Ovary (tissue), 9 donors: Measurements from ENCODE around the gene SLC35F4. TPM values are rescaled to one million over a fixed set of nuclear protein-coding genes. Genes with fewer than 3 reads are reported as not detected.

Experiments used
- DNase-seq, 5 donors: peaks; one replicate each; pipeline ENCODE4 v3.0.0-alpha.2; 2019 to 2020
- H3K27ac ChIP-seq, 2 donors: fragments of 200-600 bp; one replicate each; pipeline versions ENCODE4 v1.5.1 to v1.8.0; 2019 to 2022
- H3K27me3 ChIP-seq: fragments of 200-600 bp; one replicate; pipeline ENCODE4 v1.8.0; 2022
- H3K36me3 ChIP-seq: fragments of 200-600 bp; sonication (generic); one replicate; pipeline ENCODE4 v1.5.1; 2019
- H3K4me1 ChIP-seq: one replicate; pipeline ENCODE4 v1.8.1; 2013; ENCODE audit warnings: mild to moderate bottlenecking, moderate library complexity; ENCODE audit not compliant: insufficient read depth
- H3K4me3 ChIP-seq: fragments of 200-600 bp; sonication (generic); one replicate; pipeline ENCODE4 v1.5.1; 2017
- H3K9me3 ChIP-seq, 2 donors: fragments of 200-600 bp in 1 of 2; sonication (generic) in 1 of 2; one replicate each; pipeline versions ENCODE4 v1.5.1 to v1.8.1; 2013 to 2019; ENCODE audit warnings: mild to moderate bottlenecking in 1 of 2, moderate library complexity in 1 of 2
- EP300 ChIP-seq: sonication (generic); formaldehyde crosslinking; IDR thresholded peaks from one replicate; pipeline ENCODE4 v1.6.1; 2017; ENCODE audit warnings: antibody characterized with exemption
- POLR2A ChIP-seq: fragments of 450-650 bp; IDR thresholded peaks from one replicate; pipeline ENCODE4 v1.6.1; 2017; ENCODE audit warnings: antibody characterized with exemption, mild to moderate bottlenecking, moderate library complexity
- WGBS, 3 donors: extraction: QIAGEN DNeasy Blood & Tissue Kit in 1 of 3; methylation state at CpG; one replicate each; pipeline versions ENCODE4 v1.1.5 to v1.1.7; 2013 to 2017; 5-methylcytosine and 5-hydroxymethylcytosine counted together
- intact Hi-C, 4 donors: fragments of 100-400 bp; cut with DNase I; formaldehyde crosslinking; loops; one replicate each; pipeline versions ENCODE4 v1.11.0 to v1.15.1; 2022 to 2023
- polyA plus RNA-seq, 2 donors: library from polyadenylated mRNA; stranded (reverse); fragments of 200-250 nt in 1 of 2; fragments of 350-450 nt in 1 of 2; fragmentation: Illumina TruSeq in 1 of 2; extraction: RNeasy Lipid Tissue Mini Kit (QIAGEN cat#74804) in 1 of 2; gene quantifications; one replicate each; pipeline ENCODE4 v1.2.3, GENCODE V29; 2013 to 2014
- total RNA-seq, 7 donors: library from RNA; depleted of rRNA in 2 of 7; stranded (reverse); fragments of >200 nt in 2 of 7; fragmentation: NEBNext Ultra II Directional in 3 of 7; extraction: Animal tissue kit (Norgen Biotek cat#: 25700) in 3 of 7; gene quantifications; one replicate each; pipeline versions ENCODE4 v1.1.0 to v1.2.4, GENCODE V29; 2016 to 2023
- TF ChIP-seq, protein P1 (sequence below), 3 donors: fragments of 450-650 bp in 2 of 3; fragments of 200-600 bp in 1 of 3; IDR thresholded peaks; one replicate each; pipeline versions ENCODE4 v1.5.1 to v1.8.0; 2016 to 2022; ENCODE audit warnings: antibody characterized with exemption in 3 of 3, mild to moderate bottlenecking in 1 of 3
- donor health status: DM: no; HTN: no; CAD: no; lungs with moderate emphysema.
- donor health status: DM: no; HTN: no; CAD: no.
- donor health status: Bipolar disorder and iron deficiency.
- donor health status: DM: yes; HTN: yes; CAD: no.
- donor health status: DM: no; HTN: no; CAD: no.
- donor health status: DM: yes; HTN: yes; CAD: no.

The SLC35F4 gene
- total and polyA plus RNA-seq, 9 donors: 0.04 to 0.65 (median 0.20) TPM; not detected in 6

GRCh38 chr14:57771801-57772200 lies 94.1 kb downstream of the SLC35F4 start:
- WGBS, 3 donors: 81 to 87% (median 86%) methylated on average over 4 of the region's 4 CpGs
- no peaks in the 10 kb centered on the region for H3K4me1 ChIP-seq
- intact Hi-C loops: no loop called here

DNA sequence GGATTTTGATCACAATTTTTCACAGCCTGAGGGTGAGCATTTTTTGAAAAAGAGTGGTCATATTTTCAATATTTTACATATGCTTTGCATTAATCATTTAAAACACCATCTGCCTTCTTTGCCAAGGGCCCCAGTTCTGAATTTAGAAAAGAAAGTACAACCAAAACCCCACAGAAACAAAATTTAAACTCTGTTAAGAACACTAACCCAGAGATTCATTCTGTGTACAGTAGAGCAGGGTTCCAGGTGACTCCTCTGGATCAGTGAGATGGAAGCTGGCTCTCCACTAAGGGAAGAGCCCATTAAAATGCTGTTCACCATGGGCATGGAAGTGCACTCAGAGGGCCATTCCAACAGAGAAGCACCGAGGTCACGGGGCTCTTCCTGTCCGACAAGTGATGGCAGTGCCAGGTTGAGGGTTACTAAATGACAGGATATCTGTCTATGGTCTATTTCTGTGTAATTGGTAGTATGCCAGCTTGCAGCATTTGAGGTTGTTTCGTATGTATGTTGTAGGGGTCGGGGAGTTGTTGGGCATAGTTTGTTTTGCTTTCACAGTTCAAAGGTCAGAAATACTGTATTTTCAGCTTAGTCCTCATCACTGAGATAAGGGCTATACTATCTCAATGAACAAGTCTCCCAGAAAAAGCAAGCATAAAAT lies 95.9 kb downstream of the SLC35F4 start:
- intact Hi-C loops: no loop called here
- Histone ChIP-seq H3K4me1 (no peaks in the 10 kb centered on the region), H3K36me3 (no peaks in the 10 kb centered on the region)

More at GRCh38 chr14:57771801-57772200, 94.1 kb downstream of the SLC35F4 start:
- DNase-seq: no peak
- Histone ChIP-seq H3K9me3 (no peaks in the 10 kb centered on the region), H3K36me3 (no peaks in the 10 kb centered on the region), H3K27me3 (no peaks in the 10 kb centered on the region), H3K27ac (no peak overlapping the region), H3K4me3 (no peak overlapping the region)
- TF ChIP-seq POLR2A (no peak), EP300 (no peak)
- TF ChIP-seq, protein P1, sequence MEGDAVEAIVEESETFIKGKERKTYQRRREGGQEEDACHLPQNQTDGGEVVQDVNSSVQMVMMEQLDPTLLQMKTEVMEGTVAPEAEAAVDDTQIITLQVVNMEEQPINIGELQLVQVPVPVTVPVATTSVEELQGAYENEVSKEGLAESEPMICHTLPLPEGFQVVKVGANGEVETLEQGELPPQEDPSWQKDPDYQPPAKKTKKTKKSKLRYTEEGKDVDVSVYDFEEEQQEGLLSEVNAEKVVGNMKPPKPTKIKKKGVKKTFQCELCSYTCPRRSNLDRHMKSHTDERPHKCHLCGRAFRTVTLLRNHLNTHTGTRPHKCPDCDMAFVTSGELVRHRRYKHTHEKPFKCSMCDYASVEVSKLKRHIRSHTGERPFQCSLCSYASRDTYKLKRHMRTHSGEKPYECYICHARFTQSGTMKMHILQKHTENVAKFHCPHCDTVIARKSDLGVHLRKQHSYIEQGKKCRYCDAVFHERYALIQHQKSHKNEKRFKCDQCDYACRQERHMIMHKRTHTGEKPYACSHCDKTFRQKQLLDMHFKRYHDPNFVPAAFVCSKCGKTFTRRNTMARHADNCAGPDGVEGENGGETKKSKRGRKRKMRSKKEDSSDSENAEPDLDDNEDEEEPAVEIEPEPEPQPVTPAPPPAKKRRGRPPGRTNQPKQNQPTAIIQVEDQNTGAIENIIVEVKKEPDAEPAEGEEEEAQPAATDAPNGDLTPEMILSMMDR (IDR thresholded peaks at IDR 0.05): no peak

GRCh38 chr14:57761800-57762199 lies 104.1 kb downstream of the SLC35F4 start:
- no peak overlapping the region for H3K4me3 ChIP-seq
- intact Hi-C loops: no loop called here
- H3K4me1 ChIP-seq: no peaks in the 10 kb centered on the region
- H3K27ac ChIP-seq: no peak overlapping the region
- H3K27me3 ChIP-seq: no peaks in the 10 kb centered on the region
- no peaks in the 10 kb centered on the region for H3K36me3 ChIP-seq
- TF ChIP-seq EP300 (no peak), POLR2A (no peak)
- H3K9me3 ChIP-seq: no peaks in the 10 kb centered on the region
- WGBS, 3 donors: 22 to 31% (median 30%) methylated on average over 2 of the region's 2 CpGs
- no peak for DNase-seq

More for the DNA sequence above, 95.9 kb downstream of the SLC35F4 start:
- Histone ChIP-seq H3K27ac (no peak overlapping the region), H3K27me3 (no peaks in the 10 kb centered on the region), H3K4me3 (no peak overlapping the region), H3K9me3 (no peaks in the 10 kb centered on the region)
- WGBS, 3 donors: 81 to 94% (median 81%) methylated on average over 5 of the region's 5 CpGs
- no peak for TF ChIP-seq POLR2A
- TF ChIP-seq EP300: no peak
- no peak for DNase-seq

GRCh38 chr14:57760896-57761295 lies 105.0 kb downstream of the SLC35F4 start:
- intact Hi-C loops: no loop called here
- no peak for DNase-seq
- Histone ChIP-seq H3K4me3 (no peak overlapping the region), H3K27me3 (no peaks in the 10 kb centered on the region), H3K4me1 (no peaks in the 10 kb centered on the region), H3K36me3 (no peaks in the 10 kb centered on the region), H3K27ac (no peak overlapping the region), H3K9me3 (no peaks in the 10 kb centered on the region)
- TF ChIP-seq EP300: no peak
- TF ChIP-seq, protein P1 (IDR thresholded peaks at IDR 0.05): no peak
- no peak for TF ChIP-seq POLR2A
- WGBS, 3 donors: 44 to 55% (median 47%) methylated on average over 2 of the region's 2 CpGs

DNA sequence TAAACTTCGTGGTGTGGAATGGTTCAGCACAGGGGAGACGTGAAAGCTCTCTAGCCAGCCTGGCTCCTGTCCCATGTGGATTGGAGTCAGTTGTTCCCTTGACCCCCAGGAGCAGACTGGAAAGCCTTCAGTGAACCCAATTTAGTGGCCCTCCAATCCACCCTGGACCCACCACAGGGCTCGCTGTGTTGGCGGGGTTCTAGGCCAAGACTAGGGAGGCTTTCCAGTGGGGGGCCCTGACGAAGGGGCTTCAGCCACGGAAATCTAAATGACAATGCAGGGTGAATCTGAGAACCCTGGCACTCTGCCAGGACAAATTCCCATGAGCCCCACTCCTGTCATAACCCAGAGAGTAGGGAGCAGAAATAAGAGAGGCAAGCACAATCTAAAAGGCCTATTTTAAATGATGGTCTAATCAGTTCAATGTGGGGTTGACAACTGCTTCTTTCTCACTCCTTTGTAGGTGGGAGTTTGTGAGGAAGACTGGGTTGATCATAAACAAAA lies 110.8 kb downstream of the SLC35F4 start:
- no peak for DNase-seq
- intact Hi-C loops: no loop called here
- WGBS, 3 donors: 59 to 64% (median 61%) methylated on average over 6 of the region's 6 CpGs
- TF ChIP-seq, protein P1 (IDR thresholded peaks at IDR 0.05): no peak
- no peak for TF ChIP-seq EP300
- TF ChIP-seq POLR2A: no peak
- Histone ChIP-seq H3K27ac (no peak overlapping the region), H3K36me3 (no peaks in the 10 kb centered on the region), H3K9me3 (no peaks in the 10 kb centered on the region), H3K4me1 (no peaks in the 10 kb centered on the region), H3K27me3 (no peaks in the 10 kb centered on the region), H3K4me3 (no peak overlapping the region)
